Measurements from ENCODE around the gene GPR141.

- TF ChIP-seq CTCF (IDR thresholded peaks at IDR 0.05): no peak
- TF ChIP-seq POLR2A (IDR thresholded peaks at IDR 0.05): no peak
These were observed 100.4 kb downstream of the GPR141 start for GRCh38 chr7:37784015-37784414.
